GM03348 (cell line): ENCODE measurements around the gene COL11A2.
"Not testable (repeated sequence)": the region's sequence is repeated elsewhere in the genome, so short reads cannot be mapped to it uniquely, and the experiment has no call there.

Experiments used
- DNase-seq: peaks from one replicate; pipeline ENCODE4 v3.0.0; 2012; ENCODE audit warnings: low spot score

Gene COL11A2

DNA sequence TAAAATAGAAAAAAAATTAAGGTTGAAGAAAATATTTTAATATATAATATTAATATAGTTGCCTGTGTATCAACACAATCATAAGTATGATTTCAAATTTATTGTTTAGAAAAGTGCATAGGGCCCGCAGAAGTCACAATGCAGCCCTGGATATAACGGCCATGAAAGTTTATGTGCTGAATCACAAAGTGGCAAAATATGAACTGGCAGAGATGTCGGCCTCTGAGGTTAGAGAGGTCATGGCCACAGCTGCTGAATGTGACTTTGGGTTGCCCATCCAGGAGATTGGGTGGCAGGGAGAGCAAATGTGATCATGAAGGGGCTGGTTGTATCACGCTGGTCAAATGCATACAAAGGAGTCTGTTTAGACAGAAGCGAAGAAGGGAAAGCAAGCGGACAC is 35.7 kb downstream of the COL11A2 start:
- no peak for DNase-seq

DNA sequence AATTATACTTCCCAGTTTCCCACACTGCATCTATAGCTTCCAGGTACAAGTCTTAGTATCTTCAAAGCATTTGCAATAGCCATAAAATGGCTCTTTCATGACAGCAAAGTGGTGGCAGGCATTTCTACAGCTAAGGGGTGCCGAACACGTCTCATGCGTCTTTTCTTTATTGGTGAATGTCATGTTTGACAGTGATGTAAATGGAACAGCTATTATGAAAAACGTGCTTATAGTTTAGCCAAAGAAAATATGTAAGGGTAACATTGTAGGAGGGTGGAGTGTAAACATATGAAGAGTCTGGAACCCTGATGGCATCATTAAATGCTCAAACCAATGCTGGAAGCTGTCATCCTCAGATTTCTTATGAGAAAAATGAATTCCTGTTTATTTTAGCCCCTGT is 37.9 kb downstream of the COL11A2 start:
- DNase-seq = no peak

DNA sequence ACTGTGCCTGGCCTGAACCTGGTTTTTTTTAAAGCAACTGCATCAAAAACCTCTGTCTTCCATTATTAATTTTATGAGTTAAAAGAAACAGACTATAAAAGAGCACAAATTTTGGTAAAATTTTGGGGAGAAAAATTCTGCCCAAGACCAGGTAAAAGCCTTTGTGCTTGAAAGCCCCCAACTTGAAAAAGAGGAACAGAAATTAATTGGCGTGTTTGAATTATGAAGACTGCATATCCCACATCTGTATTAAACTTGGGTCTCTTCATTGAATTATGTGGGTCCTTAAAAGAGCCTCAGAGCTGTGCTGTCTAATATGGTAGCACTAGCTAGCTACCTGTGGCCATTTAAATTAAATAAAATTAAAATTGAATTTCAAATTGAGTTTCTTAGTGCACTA is 41.2 kb downstream of the COL11A2 start:
- DNase-seq = no peak

DNA sequence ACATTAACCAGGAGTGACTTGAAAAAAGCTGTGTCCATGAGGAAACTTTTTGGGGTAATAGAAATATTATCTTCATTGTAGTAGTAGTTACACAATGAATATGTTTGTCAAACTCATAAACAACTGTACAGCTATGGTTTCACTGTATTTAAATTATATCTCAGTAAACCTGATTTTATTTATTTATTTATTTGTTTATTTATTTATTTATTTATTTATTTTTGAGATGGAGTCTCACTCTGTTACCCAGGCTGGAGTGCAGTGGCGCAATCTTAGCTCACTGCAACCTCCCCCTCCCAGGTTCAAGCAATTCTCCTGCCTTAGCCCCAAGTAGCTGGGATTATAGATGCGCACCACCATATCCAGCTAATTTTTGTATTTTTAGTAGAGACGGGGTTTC is 41.7 kb downstream of the COL11A2 start:
- not testable (repeated sequence) for DNase-seq

DNA sequence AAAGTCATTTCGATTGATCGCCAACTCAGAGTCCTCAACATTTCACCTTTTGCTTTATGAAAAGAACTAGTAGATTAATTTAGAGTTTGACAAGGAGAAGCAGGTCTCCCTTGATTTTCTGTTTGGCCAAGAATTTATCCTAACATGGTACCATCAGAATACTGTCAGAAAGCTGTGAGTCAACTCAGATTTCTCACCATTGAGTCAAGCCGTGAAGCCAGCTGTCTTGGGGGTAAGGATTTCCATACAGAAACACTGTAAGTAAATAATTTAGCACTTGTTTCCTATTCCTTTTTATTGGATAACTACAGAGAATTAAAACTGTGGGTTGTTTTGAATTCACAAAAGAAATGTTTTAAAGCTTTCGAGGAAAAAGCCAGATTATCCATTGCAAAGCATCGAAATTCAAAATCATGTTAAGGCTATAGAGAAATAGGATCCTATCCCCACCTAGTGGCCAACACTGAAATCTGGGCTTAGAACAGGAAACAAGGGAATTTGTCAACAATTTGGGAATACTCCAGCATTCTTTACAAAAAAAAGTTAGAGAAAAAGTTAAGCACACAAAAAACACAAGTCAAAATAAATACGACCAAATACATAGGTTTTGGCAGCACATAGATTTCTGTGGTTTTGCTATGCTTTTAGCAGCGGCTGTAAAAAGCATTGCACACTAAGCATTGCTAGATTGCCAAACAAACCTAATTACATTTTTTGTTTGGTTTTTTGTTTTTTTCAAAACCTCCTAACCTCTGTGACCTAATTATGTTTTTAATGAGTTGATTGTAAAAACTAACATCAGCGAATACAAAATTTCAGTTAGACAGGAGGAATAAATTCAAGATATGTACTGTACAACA is 44.2 kb downstream of the COL11A2 start:
- peak; percentile 78 for DNase-seq

DNA sequence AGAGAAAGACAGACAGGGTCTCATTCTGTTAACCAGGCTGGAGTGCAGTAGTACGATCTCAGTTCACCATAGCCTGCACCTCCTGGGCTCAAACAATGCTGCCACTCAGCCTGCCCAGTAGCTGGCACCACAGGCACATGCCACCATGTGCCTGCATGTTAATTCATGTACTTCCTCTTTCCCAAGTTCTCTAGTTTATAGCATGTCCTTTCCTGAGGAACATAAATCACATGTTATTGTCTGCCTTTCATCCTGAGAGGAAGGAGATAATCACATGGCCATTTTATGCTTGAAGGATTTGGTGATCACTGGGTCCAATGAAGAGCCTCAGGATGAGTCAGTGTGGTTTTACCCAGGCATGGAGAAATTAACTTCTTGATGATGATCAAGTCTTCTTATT is 47.9 kb downstream of the COL11A2 start:
- DNase-seq = no peak

DNA sequence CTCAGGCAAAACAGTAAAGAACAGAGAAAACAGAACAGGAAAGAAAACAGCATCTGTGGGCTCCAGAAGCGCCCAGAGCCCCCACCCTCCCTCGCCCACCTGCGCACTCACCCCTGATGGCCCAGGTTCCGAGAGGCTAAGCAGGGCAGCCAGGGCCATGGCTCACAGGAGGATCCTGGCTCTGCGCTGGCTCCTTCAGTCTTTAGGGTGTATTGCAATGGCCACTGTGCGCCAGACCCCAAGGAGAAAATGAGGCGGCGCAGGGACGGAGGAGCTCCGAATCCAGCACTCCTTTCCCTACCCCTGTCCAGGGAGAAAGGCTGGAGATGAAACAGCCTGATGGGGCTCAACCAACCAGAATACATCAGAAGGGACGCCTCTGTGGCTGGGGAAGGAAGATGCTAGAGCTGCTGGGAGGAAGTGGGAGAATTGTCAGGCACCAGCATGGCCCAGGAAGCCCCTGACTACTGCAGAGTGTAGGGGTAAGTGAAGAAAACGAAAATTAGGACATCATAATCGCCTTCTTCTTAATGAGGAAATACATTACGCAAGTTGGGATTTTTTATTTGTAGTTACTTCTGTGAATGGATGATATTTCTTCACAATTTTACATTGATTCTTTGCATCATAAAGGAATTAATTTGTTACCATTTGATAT is 49.0 kb downstream of the COL11A2 start:
- no peak for DNase-seq

DNA sequence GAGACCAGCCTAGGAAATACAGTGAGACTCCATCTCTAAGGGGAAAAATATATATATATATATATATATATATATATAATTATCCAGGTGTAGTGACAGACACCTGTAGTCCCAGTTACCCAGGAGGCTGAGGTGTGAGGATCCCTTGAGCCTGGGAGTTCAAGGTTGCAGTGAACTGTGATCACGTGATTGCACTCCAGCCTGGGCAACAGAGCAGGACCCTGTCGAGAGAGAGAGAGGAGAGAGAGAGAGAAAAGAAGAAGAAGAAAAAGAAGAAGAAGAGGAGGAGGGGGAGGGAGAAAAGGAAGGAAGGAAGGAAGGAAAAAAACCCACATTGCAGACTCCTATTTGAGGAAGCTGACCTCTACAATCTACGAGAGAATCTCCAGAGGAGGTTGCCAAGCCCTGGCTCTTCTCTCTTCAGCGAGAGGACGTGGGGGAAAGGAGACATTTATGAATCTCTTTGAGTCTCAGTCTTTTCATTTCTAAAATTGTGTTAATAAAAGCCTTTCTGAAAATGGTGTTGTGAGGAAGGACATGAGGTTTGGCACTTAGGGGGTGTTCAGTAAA is 49.7 kb downstream of the COL11A2 start:
- DNase-seq = no peak

DNA sequence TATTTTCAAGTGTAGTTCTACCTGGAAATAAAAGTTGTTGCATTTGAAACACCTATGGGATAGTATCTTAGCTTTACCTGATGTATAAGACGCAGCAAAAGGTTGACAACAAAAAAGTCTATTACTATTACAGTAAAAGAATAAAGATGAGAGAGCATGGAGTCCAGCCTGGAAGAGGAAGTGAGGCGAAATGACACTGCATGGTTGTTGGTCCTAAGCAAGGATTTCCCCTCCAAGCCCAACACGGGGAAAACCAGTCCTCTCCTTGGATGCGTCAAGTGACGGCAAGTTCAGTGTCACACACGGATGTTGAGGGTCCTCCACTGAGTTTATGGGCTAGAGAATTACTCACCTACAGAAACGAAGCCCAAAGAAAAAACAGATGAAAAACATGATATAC is 51.7 kb downstream of the COL11A2 start:
- DNase-seq = no peak

DNA sequence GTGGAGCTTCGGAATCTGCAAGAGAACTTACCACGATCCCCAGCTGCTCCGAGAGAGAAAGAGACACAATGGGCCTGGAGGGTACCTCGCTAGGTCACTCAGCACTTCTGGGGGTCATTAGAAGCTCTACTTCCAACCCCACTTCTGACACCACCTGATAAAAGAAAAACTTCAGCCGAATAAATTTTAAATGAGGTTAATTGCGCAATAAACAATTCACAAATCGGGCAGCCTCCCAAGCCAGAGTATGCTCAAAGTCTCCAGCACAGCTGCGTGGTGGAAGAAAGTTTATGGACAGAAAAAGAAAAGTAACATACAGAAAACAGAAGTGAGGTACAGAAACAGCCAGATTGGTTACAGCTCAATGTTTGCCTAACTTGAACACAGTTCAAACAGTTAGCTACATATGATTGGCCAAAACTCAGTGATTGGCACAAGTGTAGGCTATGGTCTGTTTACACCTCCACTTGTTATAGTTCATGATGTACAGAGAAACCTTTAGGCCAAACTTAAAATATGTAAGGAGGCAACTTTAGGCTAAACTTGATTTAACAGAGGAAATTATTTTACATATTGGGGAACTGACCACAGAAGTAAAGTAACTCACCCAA is 52.6 kb downstream of the COL11A2 start:
- no peak for DNase-seq

DNA sequence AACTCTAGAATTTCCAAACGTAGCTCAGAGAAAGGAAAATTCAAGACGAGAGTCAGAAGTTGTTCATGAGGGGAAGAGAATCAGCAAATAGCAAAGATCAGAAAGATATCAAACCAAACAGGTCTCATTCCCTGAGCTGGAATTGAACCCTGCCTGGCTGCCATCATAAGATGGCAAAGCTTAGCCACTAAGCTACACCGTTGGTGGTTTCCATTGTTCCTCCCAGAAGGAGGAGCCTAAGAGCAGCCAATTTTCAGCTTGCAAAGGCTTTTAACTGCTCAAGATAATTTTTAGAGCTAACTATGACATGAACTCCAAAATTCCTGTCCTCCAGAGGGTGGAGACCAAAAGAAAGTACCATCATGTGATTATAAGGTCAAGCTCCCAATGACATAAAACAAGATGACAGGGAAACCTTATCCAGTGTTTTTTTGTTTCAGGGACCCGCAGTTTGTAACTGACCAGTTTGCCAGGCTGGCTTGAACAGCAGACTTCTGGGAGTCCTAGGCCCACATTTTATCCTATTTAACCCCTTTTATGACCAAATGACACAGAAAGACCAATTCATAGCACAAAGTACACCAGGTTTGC is 55.9 kb downstream of the COL11A2 start:
- no peak for DNase-seq

DNA sequence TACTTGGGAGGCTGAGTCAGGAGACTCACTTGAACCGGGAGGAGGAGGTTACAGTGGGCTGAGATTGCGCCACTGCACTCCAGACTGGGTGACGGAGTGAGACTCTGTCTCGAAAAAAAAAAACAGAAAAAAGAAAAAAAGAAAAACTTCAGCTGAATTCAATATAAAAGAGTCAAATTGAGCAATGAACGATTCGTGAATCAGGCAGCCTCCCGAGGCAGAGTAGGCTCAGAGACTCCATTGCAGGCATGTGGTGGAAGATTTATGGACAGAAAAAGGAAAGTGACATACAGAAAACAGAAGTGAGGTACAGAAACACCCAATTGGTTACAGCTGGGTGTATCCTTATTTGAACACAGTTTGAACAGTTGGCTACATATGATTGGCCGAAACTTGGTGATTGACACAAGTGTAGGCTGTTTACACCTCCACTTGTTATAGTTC is 60.2 kb downstream of the COL11A2 start:
- DNase-seq = no peak

DNA sequence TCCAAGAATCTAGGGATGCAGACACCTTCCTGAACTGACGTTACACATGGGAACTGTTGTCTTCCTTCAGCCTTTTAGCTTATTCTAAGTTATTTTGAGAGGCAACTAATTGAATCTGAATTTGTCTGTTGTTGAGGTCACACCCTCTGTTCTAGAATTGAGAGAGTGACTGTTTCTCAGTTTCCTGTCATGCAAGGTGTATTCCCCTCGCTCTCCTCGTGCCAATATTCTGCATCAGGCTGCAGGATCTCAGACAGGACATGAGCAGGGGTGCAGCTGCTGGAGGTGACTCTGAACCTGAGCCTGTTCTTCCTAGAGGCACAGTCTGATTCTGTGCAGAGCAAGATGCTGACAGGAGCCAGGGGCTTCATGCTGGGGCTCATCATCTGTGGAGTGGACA is 63.9 kb downstream of the COL11A2 start:
- no peak for DNase-seq

DNA sequence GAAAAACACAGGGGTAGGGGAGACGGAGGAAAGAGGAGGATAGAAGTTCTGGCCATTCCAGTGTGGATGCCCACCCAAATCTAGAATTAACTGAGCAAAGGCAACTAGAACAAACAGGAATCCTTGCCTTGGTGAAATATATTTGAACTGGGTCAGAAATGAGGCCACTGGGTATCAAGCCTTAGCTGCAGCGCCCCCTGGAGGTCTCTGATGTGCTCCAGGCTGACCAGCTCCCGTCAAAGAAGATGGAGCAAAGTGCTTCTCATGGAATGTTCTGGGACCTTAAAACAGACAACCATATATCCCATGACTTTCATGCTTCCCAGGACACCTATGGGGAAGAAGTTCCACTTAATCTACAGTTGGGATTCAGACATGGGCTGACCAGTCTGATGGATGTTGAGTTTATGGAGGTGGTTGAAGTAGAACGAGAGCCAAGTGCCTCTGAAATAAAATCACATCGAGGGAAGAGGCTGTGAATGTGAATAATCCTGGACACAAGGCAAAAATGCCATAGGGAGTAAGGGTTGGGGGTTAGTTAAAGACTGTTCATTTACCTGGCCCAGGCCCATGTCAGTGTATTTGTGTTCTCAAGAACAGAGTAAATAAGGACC is 66.1 kb downstream of the COL11A2 start:
- DNase-seq = peak; percentile 67

DNA sequence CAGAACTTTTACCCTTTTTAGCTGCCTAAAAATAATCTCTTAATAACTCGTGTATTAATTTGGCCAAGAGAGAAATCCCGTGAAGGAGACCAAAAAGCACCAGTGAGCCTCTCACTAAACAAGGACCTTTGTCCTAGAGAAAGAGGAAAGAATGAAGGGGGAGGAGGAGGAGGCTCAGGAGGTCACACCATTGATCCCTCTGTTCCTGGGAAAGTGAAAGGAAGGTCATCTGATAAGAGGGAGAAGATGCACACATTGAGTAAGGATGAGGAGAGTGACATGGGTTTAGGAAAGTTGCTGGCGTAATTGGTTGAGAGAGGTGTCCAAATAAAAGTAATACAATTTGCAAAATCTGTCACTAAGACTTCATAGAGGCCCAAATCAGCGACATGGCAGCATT is 67.3 kb downstream of the COL11A2 start:
- no peak for DNase-seq

DNA sequence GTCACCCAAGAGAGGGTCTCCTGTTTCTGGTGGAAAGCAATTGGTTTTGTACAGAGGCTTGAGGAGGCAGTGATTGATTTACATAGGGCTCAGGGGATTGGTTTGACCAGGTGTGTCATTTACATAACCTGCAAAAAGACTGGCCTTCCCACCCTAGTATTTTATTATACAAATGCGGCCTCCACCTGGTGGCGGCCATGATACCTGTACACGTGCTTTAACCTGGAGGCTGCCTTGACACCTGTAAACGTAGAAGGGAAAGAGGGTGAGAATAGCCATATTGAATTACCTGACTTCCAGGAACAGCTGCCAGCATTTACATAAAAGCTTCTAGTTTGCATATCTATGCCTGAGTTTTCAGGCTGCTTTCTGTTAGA is 67.8 kb downstream of the COL11A2 start:
- DNase-seq = no peak

DNA sequence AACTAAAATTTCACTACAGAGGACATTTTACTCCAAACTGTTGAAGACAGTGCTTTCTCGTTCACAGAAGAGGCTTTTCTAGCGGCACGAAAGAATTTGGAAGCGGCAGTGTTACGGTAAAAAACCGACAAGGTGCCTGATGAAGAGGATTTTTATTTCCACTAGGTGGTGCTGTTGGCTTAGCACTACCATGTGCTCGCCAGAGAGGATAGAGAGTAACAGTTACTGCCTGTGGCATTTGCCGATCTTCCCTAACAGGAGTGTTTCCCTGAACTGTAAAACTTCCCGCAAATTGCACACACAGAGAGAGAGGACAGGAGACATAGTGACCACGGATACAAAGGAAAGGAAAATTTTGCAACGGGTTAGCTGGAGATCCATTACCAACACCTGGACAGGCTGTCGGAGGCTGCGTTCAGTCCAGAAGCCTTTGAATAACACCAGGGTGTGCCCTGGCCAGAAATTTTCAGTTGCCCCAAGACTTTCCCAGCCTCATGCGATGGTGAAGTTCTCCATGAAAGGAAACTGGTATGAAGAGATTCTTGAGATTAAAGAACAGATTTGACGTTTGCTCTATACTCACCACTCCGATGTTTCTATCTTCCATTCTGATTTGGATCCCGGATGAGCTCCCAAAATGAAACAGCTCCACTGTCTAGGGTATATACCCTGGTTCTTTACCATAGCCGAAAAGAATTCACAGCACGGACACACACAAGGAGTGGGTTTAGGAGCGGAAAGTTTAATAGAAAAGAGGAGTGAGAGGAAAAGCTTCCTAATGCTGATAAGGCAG is 68.3 kb downstream of the COL11A2 start:
- peak; percentile 24 for DNase-seq

DNA sequence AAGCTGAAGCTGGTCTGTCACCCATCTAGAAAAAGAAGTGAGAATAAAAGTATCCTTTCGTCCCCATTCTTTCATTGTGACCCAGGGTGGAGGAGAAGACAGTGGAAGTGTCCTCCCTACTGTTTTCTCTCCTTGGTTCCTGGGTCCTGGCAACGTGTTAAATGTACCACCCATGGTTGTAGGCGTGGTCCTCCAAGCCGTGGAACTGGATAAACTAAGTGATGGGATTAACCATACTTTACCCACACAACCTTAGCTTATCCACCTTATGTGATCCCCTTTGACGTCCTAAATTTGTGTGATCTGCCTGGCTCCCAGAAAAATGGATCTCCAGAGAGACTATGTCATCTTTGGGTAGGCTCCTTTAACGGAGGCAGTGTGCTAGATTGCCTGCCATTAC is 69.1 kb downstream of the COL11A2 start:
- DNase-seq = no peak

DNA sequence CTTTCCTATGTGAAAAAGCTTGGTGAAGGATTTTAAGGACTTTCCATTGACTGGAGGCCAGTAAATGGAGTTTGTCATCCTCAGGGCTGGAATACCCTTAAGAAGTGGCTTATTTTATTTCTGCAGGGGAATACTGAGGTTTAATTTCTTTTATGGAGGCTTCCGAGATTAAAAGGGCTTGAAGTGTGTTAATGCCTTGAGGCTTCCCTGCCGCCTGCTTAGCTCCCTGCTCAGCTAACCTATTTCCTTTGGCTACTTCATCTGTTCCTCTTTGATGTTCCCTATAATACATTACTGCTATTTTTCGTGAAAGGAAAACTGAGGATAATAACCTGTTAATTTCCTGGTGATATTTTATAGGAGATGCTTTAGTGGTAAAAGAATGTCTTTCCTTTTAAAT is 72.3 kb downstream of the COL11A2 start:
- DNase-seq = no peak

DNA sequence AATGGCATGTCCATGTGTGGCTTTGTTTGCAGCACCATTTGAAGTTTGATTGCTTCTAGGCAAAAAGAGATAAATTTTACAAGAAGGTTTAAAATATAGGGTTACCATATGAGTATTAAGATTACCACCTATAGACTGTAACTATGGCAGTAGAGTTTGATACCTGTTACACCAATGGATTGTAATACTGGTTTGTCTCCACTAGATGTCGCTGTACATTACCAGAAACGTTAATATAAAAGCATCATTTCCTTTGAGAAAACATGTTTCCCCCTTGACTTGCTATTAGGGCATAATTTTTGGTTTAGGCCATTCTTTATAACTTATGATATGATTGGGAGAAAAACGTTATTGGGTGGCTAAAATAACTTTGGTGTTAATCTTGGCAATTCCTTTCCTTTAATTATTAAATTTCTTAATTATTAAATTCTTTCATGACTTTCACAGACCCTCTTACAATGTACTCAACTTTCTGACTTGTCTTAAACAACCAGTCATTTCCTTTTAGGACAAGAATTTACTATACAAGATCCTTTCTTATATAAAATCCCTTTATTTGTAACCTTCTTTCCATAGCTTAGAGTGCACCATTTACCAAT is 73.6 kb downstream of the COL11A2 start:
- peak; percentile 47 for DNase-seq

DNA sequence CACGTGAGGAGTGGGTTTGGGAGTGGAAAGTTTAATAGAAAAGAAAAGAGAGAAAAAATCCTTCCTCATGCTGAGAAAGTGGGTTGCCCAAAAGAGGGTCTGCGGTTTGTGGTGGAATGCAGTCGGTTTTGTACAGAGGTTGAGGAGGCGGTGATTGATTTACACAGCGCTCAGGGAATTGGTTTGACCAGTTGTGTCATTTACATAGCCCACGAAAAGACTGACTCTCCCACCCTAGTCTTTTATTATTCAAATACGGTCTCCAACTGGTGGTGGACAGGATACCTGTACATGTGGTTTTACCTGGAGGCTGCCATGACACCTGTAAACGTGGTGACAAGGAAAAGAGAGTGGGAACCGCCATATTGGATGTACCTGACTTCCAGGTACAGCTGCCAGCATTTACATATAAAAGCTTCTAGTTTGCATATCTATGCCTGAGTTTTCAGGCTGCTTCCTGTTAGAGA is 74.4 kb downstream of the COL11A2 start:
- DNase-seq = no peak
